IgD-negative memory B cell (primary cell): ENCODE results near the gene EYA4. TPM values are rescaled to one million over a fixed set of nuclear protein-coding genes. Genes with fewer than 3 reads are reported as not detected.
A peak's percentile ranks its signal among the peaks of the same experiment; 100 is the strongest.

ENCODE experiments used
- H3K27ac Mint-ChIP-seq, 3 donors: one replicate each; pipeline ENCODE4 v1.8.0; 2020 to 2022; ENCODE audit warnings: mild to moderate bottlenecking in 3 of 3, mixed read lengths in 3 of 3, moderate library complexity in 1 of 3
- H3K27me3 Mint-ChIP-seq: one replicate; pipeline ENCODE4 v1.8.0; 2021; ENCODE audit warnings: mixed read lengths
- H3K36me3 Mint-ChIP-seq: one replicate; pipeline ENCODE4 v1.8.0; 2020; ENCODE audit warnings: mild to moderate bottlenecking, mixed read lengths
- H3K4me1 Mint-ChIP-seq, 3 donors: one replicate each; pipeline ENCODE4 v1.8.0; 2020 to 2022; ENCODE audit warnings: mixed read lengths in 3 of 3, mild to moderate bottlenecking in 1 of 3
- H3K4me3 Mint-ChIP-seq, 4 donors: one replicate each; pipeline ENCODE4 v1.8.0; 2020 to 2022; ENCODE audit warnings: mild to moderate bottlenecking in 4 of 4, mixed read lengths in 4 of 4, moderate library complexity in 3 of 4
- H3K9me3 Mint-ChIP-seq, 3 donors: one replicate each; pipeline ENCODE4 v1.8.0; 2020 to 2021; ENCODE audit warnings: mixed read lengths in 3 of 3, mild to moderate bottlenecking in 1 of 3
- polyA plus RNA-seq: library from polyadenylated mRNA; unstranded; fragments of 300-500 nt; fragmentation: Illumina TruSeq; gene quantifications from one replicate; pipeline ENCODE4 v1.2.3, GENCODE V29; 2021

Gene EYA4
- polyA plus RNA-seq, 1 donor from 2014 or later = not detected

DNA sequence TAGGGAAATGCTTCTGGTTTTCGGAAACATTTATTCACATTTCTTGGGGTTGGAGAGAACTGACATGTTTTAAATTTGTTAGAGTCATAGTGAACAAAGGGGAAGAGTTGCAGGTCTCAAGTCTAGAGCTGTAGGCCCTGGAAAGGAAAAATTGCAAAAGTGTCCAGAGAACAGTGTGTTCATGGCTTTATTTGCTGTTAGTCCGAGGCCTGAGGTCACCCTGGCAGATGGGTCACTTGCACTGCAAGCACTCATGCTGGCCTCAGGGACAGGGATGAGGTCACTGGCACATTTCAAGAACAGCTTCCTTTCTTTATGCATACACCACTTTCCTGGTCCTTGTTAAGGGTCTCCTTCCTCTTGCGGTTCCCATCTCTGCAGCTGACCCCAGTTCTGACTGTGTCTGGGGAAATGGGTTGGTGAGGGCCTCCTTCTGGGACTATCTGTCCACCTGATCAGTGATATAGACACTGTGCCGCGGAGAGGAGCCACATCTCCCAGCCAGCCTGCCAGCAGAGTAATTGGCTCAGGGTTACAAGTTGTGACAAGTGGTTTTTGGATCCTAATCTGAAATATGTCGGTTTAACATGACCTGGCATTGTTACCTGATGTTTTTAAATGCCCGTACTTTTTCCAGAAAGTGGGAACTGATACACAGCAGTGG is 194.0 kb downstream of the EYA4 start:
- Mint-ChIP-seq H3K27ac (no peak overlapping the region), H3K4me3 (no peak overlapping the region), H3K9me3 (peaks cover 0 to 4% (median 3%) of the 10 kb centered on the region in 3 donors), H3K36me3 (no peaks in the 10 kb centered on the region), H3K4me1 (no peaks in the 10 kb centered on the region), H3K27me3 (peaks cover 2% of the 10 kb centered on the region)

- Mint-ChIP-seq H3K27me3 (peaks cover 2% of the 10 kb centered on the region), H3K4me1 (no peaks in the 10 kb centered on the region), H3K27ac (no peak overlapping the region), H3K4me3 (no peak overlapping the region), H3K9me3 (peaks cover 0 to 3% (median 3%) of the 10 kb centered on the region in 3 donors), H3K36me3 (no peaks in the 10 kb centered on the region)
Observed at GRCh38 chr6:133436652-133437051, 195.5 kb downstream of the EYA4 start.

DNA sequence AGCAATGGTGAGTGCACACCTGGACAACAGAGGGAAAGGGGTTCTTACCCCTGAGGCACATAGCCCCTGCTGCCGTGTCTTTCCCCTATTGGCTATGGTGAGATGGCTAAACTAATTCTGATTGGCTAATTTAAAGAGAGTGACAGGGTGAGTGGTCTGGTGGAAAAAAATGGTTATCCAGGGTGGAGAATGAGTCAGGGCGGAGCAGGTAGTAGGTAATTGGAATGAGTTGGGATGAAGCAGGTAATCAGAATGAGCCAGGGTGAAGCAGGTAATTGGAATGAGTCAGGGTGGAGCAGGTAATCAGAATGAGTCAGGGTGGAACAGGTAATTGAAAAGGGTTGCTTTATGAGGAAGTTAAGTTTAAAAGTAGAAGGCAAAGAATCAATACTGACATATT is 200.3 kb downstream of the EYA4 start:
- no peaks in the 10 kb centered on the region for H3K27me3 Mint-ChIP-seq
- no peaks in the 10 kb centered on the region for H3K36me3 Mint-ChIP-seq
- peak overlapping the region in 1 of 4 donors; percentile 48 for H3K4me3 Mint-ChIP-seq
- no peaks in the 10 kb centered on the region for H3K4me1 Mint-ChIP-seq
- H3K27ac Mint-ChIP-seq = no peak overlapping the region
- peaks cover 0 to 3% (median 3%) of the 10 kb centered on the region in 3 donors for H3K9me3 Mint-ChIP-seq

DNA sequence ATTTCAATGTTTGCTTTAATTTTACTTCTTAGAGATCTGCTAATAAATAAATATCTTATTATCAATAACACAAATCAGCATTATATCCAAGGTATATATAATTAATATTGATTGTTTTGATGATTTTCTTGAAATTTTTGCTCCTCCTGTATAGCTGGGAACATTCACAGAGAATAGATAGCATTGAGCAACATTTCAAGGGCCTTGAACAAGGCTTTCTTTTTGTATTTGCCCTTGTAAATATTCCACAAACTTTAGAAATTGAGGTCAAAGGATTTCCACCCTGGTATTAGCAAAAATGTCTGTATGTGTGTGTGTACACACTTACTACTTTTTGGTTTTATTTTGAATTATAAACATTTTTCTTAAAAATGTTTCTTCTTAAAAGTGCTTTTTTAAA is 205.6 kb downstream of the EYA4 start:
- Mint-ChIP-seq H3K36me3 (no peaks in the 10 kb centered on the region), H3K27me3 (no peaks in the 10 kb centered on the region), H3K4me1 (no peaks in the 10 kb centered on the region), H3K27ac (no peak overlapping the region), H3K9me3 (no peaks in the 10 kb centered on the region), H3K4me3 (no peak overlapping the region)

DNA sequence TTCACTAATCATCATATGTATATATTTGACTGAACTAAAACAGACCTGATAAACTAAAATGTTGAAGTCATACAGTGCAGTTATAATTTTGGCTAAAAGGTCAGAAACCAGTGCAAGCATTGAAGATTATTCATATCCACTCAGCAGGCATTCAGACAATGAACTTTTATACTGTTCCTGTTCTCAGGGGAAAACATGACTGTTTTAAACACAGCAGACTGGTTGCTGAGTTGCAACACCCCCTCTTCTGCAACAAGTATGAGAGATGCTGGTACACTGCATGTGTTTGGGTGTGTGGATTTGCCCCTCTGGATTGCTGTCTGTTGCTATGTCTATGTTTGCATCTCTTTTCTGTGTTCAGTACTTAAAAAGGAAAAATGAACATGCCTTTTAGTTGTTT is 206.8 kb downstream of the EYA4 start:
- Mint-ChIP-seq H3K27me3 (no peaks in the 10 kb centered on the region), H3K36me3 (no peaks in the 10 kb centered on the region), H3K4me1 (no peaks in the 10 kb centered on the region), H3K9me3 (no peaks in the 10 kb centered on the region), H3K4me3 (no peak overlapping the region), H3K27ac (no peak overlapping the region)

DNA sequence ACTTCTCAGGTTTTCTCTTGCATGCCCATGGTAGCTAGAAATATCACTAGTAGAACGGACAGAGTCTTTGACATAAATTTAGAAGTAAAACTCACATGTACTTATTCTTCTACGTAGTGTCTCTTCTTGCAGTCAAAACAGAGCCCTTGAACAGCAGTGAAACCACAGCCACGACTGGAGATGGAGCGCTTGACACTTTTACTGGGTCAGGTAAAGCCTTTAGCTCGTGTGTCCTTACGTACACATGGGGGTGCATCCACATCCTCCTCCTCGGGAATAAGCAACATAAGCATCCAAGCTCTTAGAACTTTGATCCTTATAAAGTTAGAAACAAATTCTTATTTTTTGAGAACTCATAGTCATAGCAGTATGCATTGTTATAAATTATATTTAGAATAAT is 215.3 kb downstream of the EYA4 start:
- no peaks in the 10 kb centered on the region for H3K36me3 Mint-ChIP-seq
- H3K27ac Mint-ChIP-seq = no peak overlapping the region
- no peak overlapping the region for H3K4me3 Mint-ChIP-seq
- no peaks in the 10 kb centered on the region for H3K9me3 Mint-ChIP-seq
- H3K4me1 Mint-ChIP-seq = no peaks in the 10 kb centered on the region
- no peaks in the 10 kb centered on the region for H3K27me3 Mint-ChIP-seq

DNA sequence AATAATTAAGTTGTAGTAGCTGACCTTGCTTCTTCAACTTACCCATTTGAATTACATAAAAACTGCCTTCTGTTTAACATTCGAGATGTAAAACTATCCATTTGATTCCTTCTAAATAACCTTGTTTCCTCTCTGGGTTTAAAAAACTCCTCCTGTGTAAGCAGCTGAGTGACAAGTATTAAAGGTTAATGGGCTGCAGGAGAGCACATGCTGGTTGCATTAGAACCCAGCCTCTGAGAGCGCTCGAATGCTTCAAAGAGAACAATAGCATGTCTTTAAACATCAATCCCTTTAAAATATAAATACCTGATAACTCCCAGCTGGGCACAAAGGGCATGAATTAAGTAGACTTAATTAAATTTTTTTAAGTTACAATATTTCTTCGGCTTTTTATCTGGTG is 215.8 kb downstream of the EYA4 start:
- Mint-ChIP-seq H3K4me3 (no peak overlapping the region), H3K4me1 (no peaks in the 10 kb centered on the region), H3K36me3 (no peaks in the 10 kb centered on the region), H3K27ac (no peak overlapping the region), H3K27me3 (no peaks in the 10 kb centered on the region), H3K9me3 (no peaks in the 10 kb centered on the region)

- Mint-ChIP-seq H3K27ac (no peak overlapping the region), H3K27me3 (no peaks in the 10 kb centered on the region), H3K9me3 (no peaks in the 10 kb centered on the region)
Observed at GRCh38 chr6:133460101-133460500, 218.9 kb downstream of the EYA4 start.

GRCh38 chr6:133463790-133464189 is 222.6 kb downstream of the EYA4 start:
- H3K4me3 Mint-ChIP-seq = no peak overlapping the region
- no peaks in the 10 kb centered on the region for H3K4me1 Mint-ChIP-seq
- peaks cover 3% of the 10 kb centered on the region for H3K27me3 Mint-ChIP-seq
- no peaks in the 10 kb centered on the region for H3K36me3 Mint-ChIP-seq
- no peak overlapping the region for H3K27ac Mint-ChIP-seq
- no peaks in the 10 kb centered on the region for H3K9me3 Mint-ChIP-seq

More at GRCh38 chr6:133460101-133460500, 218.9 kb downstream of the EYA4 start:
- Mint-ChIP-seq H3K4me1 (no peaks in the 10 kb centered on the region), H3K4me3 (no peak overlapping the region), H3K36me3 (no peaks in the 10 kb centered on the region)

- H3K27me3 Mint-ChIP-seq = peaks cover 3% of the 10 kb centered on the region
- no peak overlapping the region for H3K27ac Mint-ChIP-seq
- no peaks in the 10 kb centered on the region for H3K4me1 Mint-ChIP-seq
- H3K9me3 Mint-ChIP-seq = no peaks in the 10 kb centered on the region
- no peak overlapping the region for H3K4me3 Mint-ChIP-seq
- H3K36me3 Mint-ChIP-seq = no peaks in the 10 kb centered on the region
Observed at GRCh38 chr6:133466680-133467079, 225.5 kb downstream of the EYA4 start.

DNA sequence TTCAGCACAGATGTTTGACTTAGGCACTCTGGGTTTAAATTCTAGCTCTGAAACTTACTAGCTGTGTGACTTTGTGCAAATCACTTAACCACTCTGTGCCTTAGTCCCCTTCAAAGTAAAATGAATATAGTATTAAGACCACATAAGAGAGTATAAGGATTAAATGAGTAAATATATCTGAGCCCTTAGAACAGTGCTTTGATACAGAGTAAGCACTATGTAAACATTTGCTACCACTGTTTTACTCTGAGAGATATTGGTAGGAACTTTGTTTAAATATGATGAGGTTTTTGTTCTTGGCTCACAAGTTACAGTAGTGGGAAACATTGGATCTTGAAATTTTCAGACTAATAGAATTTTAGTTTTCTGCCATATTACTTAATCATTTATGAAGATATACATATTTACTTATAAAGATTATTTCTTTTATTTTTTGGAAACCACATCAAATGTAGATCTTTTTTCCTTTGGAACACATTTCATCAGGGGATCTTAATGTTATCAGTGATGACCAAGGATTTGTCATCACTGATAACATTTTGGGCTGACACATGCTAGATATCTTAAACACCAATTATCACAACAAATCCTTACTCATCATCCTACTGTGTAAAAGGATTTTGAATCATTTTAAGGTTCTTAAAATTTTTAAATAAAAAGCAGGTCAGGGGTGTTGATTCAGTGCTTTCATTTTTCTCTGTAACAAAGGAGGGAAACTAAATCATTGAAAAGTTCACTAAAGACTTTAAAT is 226.2 kb downstream of the EYA4 start:
- H3K36me3 Mint-ChIP-seq = no peaks in the 10 kb centered on the region
- H3K27ac Mint-ChIP-seq = no peak overlapping the region
- H3K4me1 Mint-ChIP-seq = no peaks in the 10 kb centered on the region
- no peak overlapping the region for H3K4me3 Mint-ChIP-seq
- H3K9me3 Mint-ChIP-seq = no peaks in the 10 kb centered on the region
- peaks cover 3% of the 10 kb centered on the region for H3K27me3 Mint-ChIP-seq

- Mint-ChIP-seq H3K27ac (no peak overlapping the region), H3K4me3 (no peak overlapping the region), H3K36me3 (no peaks in the 10 kb centered on the region), H3K27me3 (peaks cover 3% of the 10 kb centered on the region), H3K4me1 (no peaks in the 10 kb centered on the region), H3K9me3 (no peaks in the 10 kb centered on the region)
Observed at GRCh38 chr6:133467982-133468380, 226.8 kb downstream of the EYA4 start.

- Mint-ChIP-seq H3K27ac (no peak overlapping the region), H3K27me3 (peaks cover 3% of the 10 kb centered on the region), H3K4me1 (no peaks in the 10 kb centered on the region), H3K4me3 (no peak overlapping the region), H3K9me3 (no peaks in the 10 kb centered on the region), H3K36me3 (no peaks in the 10 kb centered on the region)
Observed at GRCh38 chr6:133468591-133468990, 227.4 kb downstream of the EYA4 start.

DNA sequence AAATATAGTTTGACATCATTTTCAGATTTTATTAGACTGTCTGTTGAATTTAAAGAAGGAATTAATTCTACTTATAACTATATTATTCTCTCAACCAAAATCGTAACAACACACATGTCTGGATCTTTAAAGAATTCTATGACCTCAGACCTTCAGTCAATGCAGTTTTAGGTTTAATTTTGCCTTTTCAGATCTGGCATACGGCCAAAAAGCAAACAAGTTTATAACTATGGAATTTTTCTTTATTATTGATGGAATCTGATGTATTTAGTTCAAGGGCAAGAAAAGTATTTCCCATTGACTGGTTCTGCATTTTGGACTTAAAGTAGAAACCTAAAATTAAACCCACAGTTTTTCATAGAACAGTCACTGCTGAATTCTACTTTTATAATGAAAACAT is 233.4 kb downstream of the EYA4 start:
- H3K27me3 Mint-ChIP-seq = peaks cover 4% of the 10 kb centered on the region
- H3K4me1 Mint-ChIP-seq = no peaks in the 10 kb centered on the region
- H3K36me3 Mint-ChIP-seq = no peaks in the 10 kb centered on the region
- no peak overlapping the region for H3K4me3 Mint-ChIP-seq
- peaks cover 0 to 4% (median 2%) of the 10 kb centered on the region in 3 donors for H3K9me3 Mint-ChIP-seq
- no peak overlapping the region for H3K27ac Mint-ChIP-seq

GRCh38 chr6:133478673-133479072 is 237.5 kb downstream of the EYA4 start:
- H3K4me3 Mint-ChIP-seq = no peak overlapping the region
- H3K9me3 Mint-ChIP-seq = peaks cover 0 to 4% (median 2%) of the 10 kb centered on the region in 3 donors
- H3K4me1 Mint-ChIP-seq = no peaks in the 10 kb centered on the region
- no peaks in the 10 kb centered on the region for H3K36me3 Mint-ChIP-seq
- H3K27me3 Mint-ChIP-seq = peaks cover 4% of the 10 kb centered on the region
- no peak overlapping the region for H3K27ac Mint-ChIP-seq

DNA sequence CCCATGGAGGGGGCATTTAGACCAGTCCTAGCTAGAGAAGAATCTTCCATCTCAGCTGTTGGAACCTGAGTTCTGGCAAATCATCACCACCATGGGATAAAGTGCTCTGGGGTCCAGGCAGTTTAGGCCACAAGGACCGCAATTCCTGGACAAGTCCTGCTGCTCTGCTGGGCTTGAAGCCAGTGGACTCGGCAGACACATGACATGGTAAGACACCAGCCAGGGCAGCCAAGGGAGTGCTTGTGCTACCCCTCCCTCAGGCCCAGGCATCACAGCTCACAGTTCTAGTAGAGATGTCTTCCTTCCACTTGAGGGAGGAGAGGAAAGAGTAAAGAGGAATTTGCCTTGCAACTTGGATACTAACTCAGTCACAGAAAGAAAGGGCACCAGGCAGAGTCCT is 246.0 kb downstream of the EYA4 start:
- Mint-ChIP-seq H3K27me3 (peaks cover 10% of the 10 kb centered on the region), H3K9me3 (peaks cover 0 to 4% (median 1%) of the 10 kb centered on the region in 3 donors), H3K36me3 (no peaks in the 10 kb centered on the region), H3K27ac (no peak overlapping the region), H3K4me3 (no peak overlapping the region), H3K4me1 (no peaks in the 10 kb centered on the region)
